Prostate gland (tissue), 2 donors: ENCODE results near the gene UVRAG. TPM values are rescaled to one million over a fixed set of nuclear protein-coding genes. Genes with fewer than 3 reads are reported as not detected.

ENCODE experiments used
- DNase-seq: peaks from one replicate; pipeline ENCODE4 v3.0.0-alpha.2; 2019; ENCODE audit warnings: low spot score
- H3K27ac ChIP-seq, 2 donors: fragments of 200-600 bp; sonication (generic); 2 replicates each; pipeline ENCODE4 v1.5.1; 2017 to 2019
- H3K27me3 ChIP-seq: fragments of 200-600 bp; sonication (generic); replicated peaks from 2 replicates; pipeline ENCODE4 v1.5.1; 2019; ENCODE audit not compliant: insufficient read depth
- H3K36me3 ChIP-seq, 2 donors: fragments of 200-600 bp; sonication (generic); 1 replicate in 1 of 2; 2 replicates in 1 of 2; pipeline versions ENCODE4 v1.5.1 to v1.8.1; 2017 to 2019
- H3K4me1 ChIP-seq: fragments of 200-600 bp; sonication (generic); replicated peaks from 2 replicates; pipeline ENCODE4 v1.5.1; 2019
- H3K4me3 ChIP-seq, 2 donors: fragments of 200-600 bp; sonication (generic); 2 replicates each; pipeline ENCODE4 v1.5.1; 2017 to 2019
- H3K9me3 ChIP-seq: fragments of 200-600 bp; sonication (generic); 2 replicates; pipeline ENCODE4 v1.5.1; 2017
- CTCF ChIP-seq, 4 experiments: fragments of 200-600 bp in 2 of 4; fragments of 450-650 bp in 2 of 4; sonication (generic) in 2 of 4; IDR thresholded peaks; 1 replicate in 3 of 4; 2 replicates in 1 of 4; pipeline ENCODE4 v1.5.1; 2016 to 2019; ENCODE audit warnings: antibody characterized with exemption in 4 of 4, mild to moderate bottlenecking in 2 of 4, moderate library complexity in 2 of 4
- POLR2A ChIP-seq: fragments of 450-650 bp; IDR thresholded peaks from one replicate; pipeline ENCODE4 v1.6.1; 2016; ENCODE audit warnings: antibody characterized with exemption, mild to moderate bottlenecking
- POLR2AphosphoS5 ChIP-seq: sonication (generic); formaldehyde crosslinking; IDR thresholded peaks from one replicate; pipeline ENCODE4 v1.6.1; 2017; ENCODE audit warnings: antibody characterized with exemption
- WGBS: methylation state at CpG from one replicate; pipeline ENCODE4 v1.1.5; 2018; 5-methylcytosine and 5-hydroxymethylcytosine counted together
- intact Hi-C: fragments of 100-400 bp; cut with DNase I; formaldehyde crosslinking; loops from one replicate; pipeline ENCODE4 v1.14.2; 2022
- total RNA-seq, 2 donors: library from RNA; depleted of rRNA; stranded (reverse); fragments of >200 nt; gene quantifications; one replicate each; pipeline ENCODE4 v1.1.0, GENCODE V29; 2016

The UVRAG gene
- total RNA-seq, 2 donors from 2014 or later = 13.9 to 25.2 TPM

- no peak for TF ChIP-seq POLR2A
- no peak for TF ChIP-seq POLR2AphosphoS5
- no peak for TF ChIP-seq CTCF (IDR thresholded peaks at IDR 0.05)
- H3K27me3 ChIP-seq = no peaks in the 10 kb centered on the region
- intact Hi-C loops = no loop called here
- H3K4me1 ChIP-seq = no peaks in the 10 kb centered on the region
- H3K36me3 ChIP-seq = no peaks in the 10 kb centered on the region
- H3K27ac ChIP-seq = no peak overlapping the region
- no peak for DNase-seq
- 95% methylated on average over 3 of the region's 3 CpGs for WGBS
- H3K4me3 ChIP-seq = no peak overlapping the region
- H3K9me3 ChIP-seq = no peaks in the 10 kb centered on the region
These were observed 129.5 kb downstream of the UVRAG start for GRCh38 chr11:75944515-75944914.

GRCh38 chr11:75945446-75945845, 130.4 kb downstream of the UVRAG start:
- WGBS = 92% methylated on average over 1 of the region's 1 CpG
- intact Hi-C loops = no loop called here
- no peak for TF ChIP-seq POLR2A
- no peak for TF ChIP-seq POLR2AphosphoS5
- TF ChIP-seq CTCF (IDR thresholded peaks at IDR 0.05) = no peak
- Histone ChIP-seq H3K4me3 (no peak overlapping the region), H3K36me3 (no peaks in the 10 kb centered on the region), H3K27ac (peak overlapping the region in 1 of 2 donors; percentile 59), H3K27me3 (no peaks in the 10 kb centered on the region), H3K4me1 (no peaks in the 10 kb centered on the region), H3K9me3 (no peaks in the 10 kb centered on the region)
- no peak for DNase-seq

- TF ChIP-seq CTCF (IDR thresholded peaks at IDR 0.05) (no peak), POLR2AphosphoS5 (no peak), POLR2A (no peak)
- Histone ChIP-seq H3K9me3 (no peaks in the 10 kb centered on the region), H3K27ac (peak overlapping the region; percentile 59), H3K27me3 (no peaks in the 10 kb centered on the region), H3K4me3 (no peak overlapping the region), H3K36me3 (no peaks in the 10 kb centered on the region), H3K4me1 (no peaks in the 10 kb centered on the region)
- intact Hi-C loops = no loop called here
- 22% methylated on average over 2 of the region's 2 CpGs for WGBS
- no peak for DNase-seq
These were observed 130.9 kb downstream of the UVRAG start for GRCh38 chr11:75945947-75946346.

- Histone ChIP-seq H3K27ac (peak overlapping the region; percentile 59), H3K4me3 (no peak overlapping the region), H3K36me3 (no peaks in the 10 kb centered on the region), H3K27me3 (no peaks in the 10 kb centered on the region), H3K4me1 (no peaks in the 10 kb centered on the region), H3K9me3 (no peaks in the 10 kb centered on the region)
- WGBS = 64% methylated on average over 8 of the region's 8 CpGs
- peak; percentile 24 for DNase-seq
- intact Hi-C loops = no loop called here
- TF ChIP-seq POLR2AphosphoS5 = peak; percentile 21
- no peak for TF ChIP-seq POLR2A
- TF ChIP-seq CTCF (IDR thresholded peaks at IDR 0.05) = no peak
These were observed 131.8 kb downstream of the UVRAG start for GRCh38 chr11:75946531-75947530.
